HEK293 (cell line): ENCODE data around the gene DDX27.

Experiments used
- CTCF ChIA-PET: fragments of 350-600 bp; formaldehyde crosslinking; extraction: SDS; loops from one replicate; lab custom pipeline; 2021; ENCODE audit warnings: antibody characterized with exemption; lab: Yijun Ruan, JAX
- POLR2A ChIA-PET: fragments of 300-600 bp; formaldehyde crosslinking; extraction: SDS; loops from one replicate; lab custom pipeline; 2020; ENCODE audit warnings: antibody characterized with exemption, inconsistent platforms; lab: Yijun Ruan, JAX
- H3K27ac ChIP-seq: fragments of 200-500 bp; sonication (Bioruptor generic); 2 replicates; pipeline ENCODE4 v1.5.1; 2014; ENCODE audit warnings: low read depth, low read length, control low read depth, inconsistent platforms; ENCODE audit errors: extremely low read depth
- H3K36me3 ChIP-seq, 2 experiments: fragments of 200-500 bp in 1 of 2; sonication (Bioruptor generic) in 1 of 2; 1 replicate in 1 of 2; 2 replicates in 1 of 2; pipeline ENCODE4 v1.5.1; 2014 to 2017; ENCODE audit warnings: inconsistent platforms in 2 of 2, low read length in 2 of 2; ENCODE audit not compliant: control insufficient read depth in 2 of 2, insufficient read depth in 1 of 2
- H3K4me1 ChIP-seq: fragments of 200-500 bp; sonication (Bioruptor generic); 2 replicates; pipeline ENCODE4 v1.5.1; 2014; ENCODE audit warnings: mild to moderate bottlenecking, low read length, inconsistent platforms; ENCODE audit not compliant: control insufficient read depth, insufficient read depth
- H3K4me3 ChIP-seq: 2 replicates; pipeline ENCODE4 v1.5.1; 2011; ENCODE audit warnings: low read depth, mild to moderate bottlenecking, control low read depth, low read length, moderate library complexity
- H3K9me3 ChIP-seq: fragments of 200-500 bp; sonication (Bioruptor generic); 2 replicates; pipeline ENCODE4 v1.5.1; 2014; ENCODE audit warnings: low read depth, low read length, inconsistent platforms; ENCODE audit not compliant: control insufficient read depth, insufficient read depth
- BCL11B ChIP-seq: fragments of 450-650 bp; formaldehyde crosslinking; IDR thresholded peaks from 2 replicates; pipeline ENCODE4 v1.5.1; 2016; ENCODE audit warnings: low read depth, missing biosample characterization, missing genetic modification characterization
- GFI1B ChIP-seq: fragments of 450-650 bp; formaldehyde crosslinking; IDR thresholded peaks from 2 replicates; pipeline ENCODE4 v1.5.1; 2016; ENCODE audit warnings: missing biosample characterization, missing genetic modification characterization
- KLF1 ChIP-seq: fragments of 450-650 bp; formaldehyde crosslinking; IDR thresholded peaks from 2 replicates; pipeline ENCODE4 v1.5.1; 2016; ENCODE audit warnings: missing biosample characterization, missing genetic modification characterization
- KLF7 ChIP-seq: fragments of 450-650 bp; formaldehyde crosslinking; IDR thresholded peaks from 2 replicates; pipeline ENCODE4 v1.5.1; 2016; ENCODE audit warnings: missing biosample characterization, missing genetic modification characterization, borderline replicate concordance
- ZFP3 ChIP-seq: fragments of 450-650 bp; formaldehyde crosslinking; IDR thresholded peaks from 2 replicates; pipeline ENCODE4 v1.5.1; 2016; ENCODE audit warnings: low read depth, missing biosample characterization, missing genetic modification characterization
- ZNF274 ChIP-seq, 2 experiments: fragments of 200-500 bp in 1 of 2; fragments of 450-650 bp in 1 of 2; sonication (Bioruptor generic) in 1 of 2; formaldehyde crosslinking in 1 of 2; IDR thresholded peaks; 2 replicates each; pipeline versions ENCODE4 v1.5.1 to v1.6.1; 2014 to 2016; ENCODE audit warnings: borderline replicate concordance in 1 of 2, inconsistent platforms in 1 of 2, low read length in 1 of 2, missing biosample characterization in 1 of 2, missing genetic modification characterization in 1 of 2
- ZNF292 ChIP-seq: fragments of 450-650 bp; formaldehyde crosslinking; IDR thresholded peaks from 2 replicates; pipeline ENCODE4 v1.5.1; 2016; ENCODE audit warnings: low read depth, missing biosample characterization, missing genetic modification characterization, borderline replicate concordance
- ZNF529 ChIP-seq: fragments of 450-650 bp; formaldehyde crosslinking; IDR thresholded peaks from 2 replicates; pipeline ENCODE4 v1.5.1; 2017; ENCODE audit warnings: missing genetic modification characterization, missing biosample characterization; ENCODE audit not compliant: insufficient replicate concordance
- ZNF558 ChIP-seq: fragments of 450-650 bp; formaldehyde crosslinking; IDR thresholded peaks from 2 replicates; pipeline ENCODE4 v1.5.1; 2016; ENCODE audit warnings: missing biosample characterization, missing genetic modification characterization
- ZNF571 ChIP-seq: fragments of 450-650 bp; formaldehyde crosslinking; IDR thresholded peaks from 2 replicates; pipeline ENCODE4 v1.5.0; 2017; ENCODE audit warnings: missing biosample characterization, missing genetic modification characterization
- ZNF600 ChIP-seq: fragments of 450-650 bp; formaldehyde crosslinking; IDR thresholded peaks from 2 replicates; pipeline ENCODE4 v1.5.1; 2016; ENCODE audit warnings: missing biosample characterization, missing genetic modification characterization
- ZNF768 ChIP-seq: fragments of 450-650 bp; formaldehyde crosslinking; IDR thresholded peaks from 2 replicates; pipeline ENCODE4 v1.5.1; 2018; ENCODE audit warnings: missing biosample characterization, mild to moderate bottlenecking, missing genetic modification characterization
- ZSCAN30 ChIP-seq: fragments of 450-650 bp; IDR thresholded peaks from 2 replicates; pipeline ENCODE4 v1.5.1; 2018; ENCODE audit warnings: missing biosample characterization, mild to moderate bottlenecking, missing genetic modification characterization, moderate library complexity
- TF ChIP-seq, protein P1 (sequence below): fragments of 450-650 bp; formaldehyde crosslinking; IDR thresholded peaks from 2 replicates; pipeline ENCODE4 v1.5.1; 2016; ENCODE audit warnings: missing biosample characterization, missing genetic modification characterization
- TF ChIP-seq, protein P2 (sequence below): fragments of 450-650 bp; formaldehyde crosslinking; IDR thresholded peaks from 2 replicates; pipeline ENCODE4 v1.5.1; 2016; ENCODE audit warnings: missing biosample characterization, missing genetic modification characterization
- TF ChIP-seq, protein P3 (sequence below): fragments of 450-650 bp; formaldehyde crosslinking; IDR thresholded peaks from 2 replicates; pipeline ENCODE4 v1.5.1; 2016; ENCODE audit warnings: missing biosample characterization, missing genetic modification characterization
- TF ChIP-seq, protein P4 (sequence below): fragments of 450-650 bp; formaldehyde crosslinking; IDR thresholded peaks from 2 replicates; pipeline ENCODE4 v1.5.1; 2016; ENCODE audit warnings: missing biosample characterization, missing genetic modification characterization
- TF ChIP-seq, protein P5 (sequence below): fragments of 450-650 bp; formaldehyde crosslinking; IDR thresholded peaks from 2 replicates; pipeline ENCODE4 v1.5.1; 2016; ENCODE audit warnings: missing biosample characterization, missing genetic modification characterization
- TF ChIP-seq, protein P6 (sequence below): fragments of 450-650 bp; formaldehyde crosslinking; IDR thresholded peaks from 2 replicates; pipeline ENCODE4 v1.5.1; 2016; ENCODE audit warnings: missing biosample characterization, missing genetic modification characterization
- TF ChIP-seq, protein P7 (sequence below): fragments of 450-650 bp; formaldehyde crosslinking; IDR thresholded peaks from 2 replicates; pipeline ENCODE4 v1.5.1; 2016; ENCODE audit warnings: missing biosample characterization, missing genetic modification characterization

The DDX27 gene

DNA sequence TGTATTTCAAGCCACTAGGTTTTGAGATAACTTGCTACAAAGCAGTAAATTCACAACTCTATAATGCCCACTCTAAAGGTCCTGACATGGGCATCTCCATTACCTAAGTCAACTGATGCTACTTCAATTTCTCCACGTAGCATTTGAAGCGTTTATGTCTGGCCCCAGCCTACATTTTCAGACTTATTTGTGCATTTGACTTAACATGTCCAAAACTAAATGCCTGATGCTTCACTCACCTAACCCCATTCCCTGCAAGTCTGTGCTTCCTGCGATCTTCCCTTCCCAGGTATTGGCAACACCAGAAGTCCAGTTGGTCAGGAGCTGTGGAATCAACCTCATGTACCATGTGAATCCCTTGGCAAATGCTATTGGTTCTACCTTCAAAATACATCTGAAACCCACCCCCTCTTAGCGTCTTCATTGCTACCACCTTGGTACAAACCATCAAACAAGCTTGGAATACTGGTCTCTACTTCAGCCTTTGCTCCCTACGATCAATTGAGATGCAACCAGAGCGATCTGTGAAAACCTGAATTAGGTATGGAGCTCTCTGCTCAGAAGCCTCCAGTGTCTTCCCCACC, 71.5 kb downstream of the DDX27 start (continued):
- TF ChIP-seq, protein P1, sequence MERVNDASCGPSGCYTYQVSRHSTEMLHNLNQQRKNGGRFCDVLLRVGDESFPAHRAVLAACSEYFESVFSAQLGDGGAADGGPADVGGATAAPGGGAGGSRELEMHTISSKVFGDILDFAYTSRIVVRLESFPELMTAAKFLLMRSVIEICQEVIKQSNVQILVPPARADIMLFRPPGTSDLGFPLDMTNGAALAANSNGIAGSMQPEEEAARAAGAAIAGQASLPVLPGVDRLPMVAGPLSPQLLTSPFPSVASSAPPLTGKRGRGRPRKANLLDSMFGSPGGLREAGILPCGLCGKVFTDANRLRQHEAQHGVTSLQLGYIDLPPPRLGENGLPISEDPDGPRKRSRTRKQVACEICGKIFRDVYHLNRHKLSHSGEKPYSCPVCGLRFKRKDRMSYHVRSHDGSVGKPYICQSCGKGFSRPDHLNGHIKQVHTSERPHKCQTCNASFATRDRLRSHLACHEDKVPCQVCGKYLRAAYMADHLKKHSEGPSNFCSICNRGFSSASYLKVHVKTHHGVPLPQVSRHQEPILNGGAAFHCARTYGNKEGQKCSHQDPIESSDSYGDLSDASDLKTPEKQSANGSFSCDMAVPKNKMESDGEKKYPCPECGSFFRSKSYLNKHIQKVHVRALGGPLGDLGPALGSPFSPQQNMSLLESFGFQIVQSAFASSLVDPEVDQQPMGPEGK (tag by site-specific recombination), result no peak
- TF ChIP-seq, protein P2, sequence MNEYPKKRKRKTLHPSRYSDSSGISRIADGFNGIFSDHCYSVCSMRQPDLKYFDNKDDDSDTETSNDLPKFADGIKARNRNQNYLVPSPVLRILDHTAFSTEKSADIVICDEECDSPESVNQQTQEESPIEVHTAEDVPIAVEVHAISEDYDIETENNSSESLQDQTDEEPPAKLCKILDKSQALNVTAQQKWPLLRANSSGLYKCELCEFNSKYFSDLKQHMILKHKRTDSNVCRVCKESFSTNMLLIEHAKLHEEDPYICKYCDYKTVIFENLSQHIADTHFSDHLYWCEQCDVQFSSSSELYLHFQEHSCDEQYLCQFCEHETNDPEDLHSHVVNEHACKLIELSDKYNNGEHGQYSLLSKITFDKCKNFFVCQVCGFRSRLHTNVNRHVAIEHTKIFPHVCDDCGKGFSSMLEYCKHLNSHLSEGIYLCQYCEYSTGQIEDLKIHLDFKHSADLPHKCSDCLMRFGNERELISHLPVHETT, result no peak
- TF ChIP-seq, protein P3, sequence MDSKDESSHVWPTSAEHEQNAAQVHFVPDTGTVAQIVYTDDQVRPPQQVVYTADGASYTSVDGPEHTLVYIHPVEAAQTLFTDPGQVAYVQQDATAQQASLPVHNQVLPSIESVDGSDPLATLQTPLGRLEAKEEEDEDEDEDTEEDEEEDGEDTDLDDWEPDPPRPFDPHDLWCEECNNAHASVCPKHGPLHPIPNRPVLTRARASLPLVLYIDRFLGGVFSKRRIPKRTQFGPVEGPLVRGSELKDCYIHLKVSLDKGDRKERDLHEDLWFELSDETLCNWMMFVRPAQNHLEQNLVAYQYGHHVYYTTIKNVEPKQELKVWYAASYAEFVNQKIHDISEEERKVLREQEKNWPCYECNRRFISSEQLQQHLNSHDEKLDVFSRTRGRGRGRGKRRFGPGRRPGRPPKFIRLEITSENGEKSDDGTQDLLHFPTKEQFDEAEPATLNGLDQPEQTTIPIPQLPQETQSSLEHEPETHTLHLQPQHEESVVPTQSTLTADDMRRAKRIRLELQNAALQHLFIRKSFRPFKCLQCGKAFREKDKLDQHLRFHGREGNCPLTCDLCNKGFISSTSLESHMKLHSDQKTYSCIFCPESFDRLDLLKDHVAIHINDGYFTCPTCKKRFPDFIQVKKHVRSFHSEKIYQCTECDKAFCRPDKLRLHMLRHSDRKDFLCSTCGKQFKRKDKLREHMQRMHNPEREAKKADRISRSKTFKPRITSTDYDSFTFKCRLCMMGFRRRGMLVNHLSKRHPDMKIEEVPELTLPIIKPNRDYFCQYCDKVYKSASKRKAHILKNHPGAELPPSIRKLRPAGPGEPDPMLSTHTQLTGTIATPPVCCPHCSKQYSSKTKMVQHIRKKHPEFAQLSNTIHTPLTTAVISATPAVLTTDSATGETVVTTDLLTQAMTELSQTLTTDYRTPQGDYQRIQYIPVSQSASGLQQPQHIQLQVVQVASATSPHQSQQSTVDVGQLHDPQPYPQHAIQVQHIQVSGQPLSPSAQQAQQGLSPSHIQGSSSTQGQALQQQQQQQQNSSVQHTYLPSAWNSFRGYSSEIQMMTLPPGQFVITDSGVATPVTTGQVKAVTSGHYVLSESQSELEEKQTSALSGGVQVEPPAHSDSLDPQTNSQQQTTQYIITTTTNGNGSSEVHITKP, result peak; percentile 10; the same call in 1 of the 2 replicates
- TF ChIP-seq, protein P4, sequence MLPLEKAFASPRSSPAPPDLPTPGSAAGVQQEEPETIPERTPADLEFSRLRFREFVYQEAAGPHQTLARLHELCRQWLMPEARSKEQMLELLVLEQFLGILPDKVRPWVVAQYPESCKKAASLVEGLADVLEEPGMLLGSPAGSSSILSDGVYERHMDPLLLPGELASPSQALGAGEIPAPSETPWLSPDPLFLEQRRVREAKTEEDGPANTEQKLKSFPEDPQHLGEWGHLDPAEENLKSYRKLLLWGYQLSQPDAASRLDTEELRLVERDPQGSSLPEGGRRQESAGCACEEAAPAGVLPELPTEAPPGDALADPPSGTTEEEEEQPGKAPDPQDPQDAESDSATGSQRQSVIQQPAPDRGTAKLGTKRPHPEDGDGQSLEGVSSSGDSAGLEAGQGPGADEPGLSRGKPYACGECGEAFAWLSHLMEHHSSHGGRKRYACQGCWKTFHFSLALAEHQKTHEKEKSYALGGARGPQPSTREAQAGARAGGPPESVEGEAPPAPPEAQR (tag by site-specific recombination), result no peak
- TF ChIP-seq, protein P5, sequence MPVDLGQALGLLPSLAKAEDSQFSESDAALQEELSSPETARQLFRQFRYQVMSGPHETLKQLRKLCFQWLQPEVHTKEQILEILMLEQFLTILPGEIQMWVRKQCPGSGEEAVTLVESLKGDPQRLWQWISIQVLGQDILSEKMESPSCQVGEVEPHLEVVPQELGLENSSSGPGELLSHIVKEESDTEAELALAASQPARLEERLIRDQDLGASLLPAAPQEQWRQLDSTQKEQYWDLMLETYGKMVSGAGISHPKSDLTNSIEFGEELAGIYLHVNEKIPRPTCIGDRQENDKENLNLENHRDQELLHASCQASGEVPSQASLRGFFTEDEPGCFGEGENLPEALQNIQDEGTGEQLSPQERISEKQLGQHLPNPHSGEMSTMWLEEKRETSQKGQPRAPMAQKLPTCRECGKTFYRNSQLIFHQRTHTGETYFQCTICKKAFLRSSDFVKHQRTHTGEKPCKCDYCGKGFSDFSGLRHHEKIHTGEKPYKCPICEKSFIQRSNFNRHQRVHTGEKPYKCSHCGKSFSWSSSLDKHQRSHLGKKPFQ (tag by site-specific recombination), result no peak
- TF ChIP-seq ZFP3 (tag by site-specific recombination), result no peak
- TF ChIP-seq, protein P6, sequence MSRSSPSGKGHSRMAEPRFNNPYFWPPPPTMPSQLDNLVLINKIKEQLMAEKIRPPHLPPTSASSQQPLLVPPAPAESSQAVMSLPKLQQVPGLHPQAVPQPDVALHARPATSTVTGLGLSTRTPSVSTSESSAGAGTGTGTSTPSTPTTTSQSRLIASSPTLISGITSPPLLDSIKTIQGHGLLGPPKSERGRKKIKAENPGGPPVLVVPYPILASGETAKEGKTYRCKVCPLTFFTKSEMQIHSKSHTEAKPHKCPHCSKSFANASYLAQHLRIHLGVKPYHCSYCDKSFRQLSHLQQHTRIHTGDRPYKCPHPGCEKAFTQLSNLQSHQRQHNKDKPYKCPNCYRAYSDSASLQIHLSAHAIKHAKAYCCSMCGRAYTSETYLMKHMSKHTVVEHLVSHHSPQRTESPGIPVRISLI, result no peak
- TF ChIP-seq ZNF571 (tag by site-specific recombination), result no peak
- TF ChIP-seq, protein P7, sequence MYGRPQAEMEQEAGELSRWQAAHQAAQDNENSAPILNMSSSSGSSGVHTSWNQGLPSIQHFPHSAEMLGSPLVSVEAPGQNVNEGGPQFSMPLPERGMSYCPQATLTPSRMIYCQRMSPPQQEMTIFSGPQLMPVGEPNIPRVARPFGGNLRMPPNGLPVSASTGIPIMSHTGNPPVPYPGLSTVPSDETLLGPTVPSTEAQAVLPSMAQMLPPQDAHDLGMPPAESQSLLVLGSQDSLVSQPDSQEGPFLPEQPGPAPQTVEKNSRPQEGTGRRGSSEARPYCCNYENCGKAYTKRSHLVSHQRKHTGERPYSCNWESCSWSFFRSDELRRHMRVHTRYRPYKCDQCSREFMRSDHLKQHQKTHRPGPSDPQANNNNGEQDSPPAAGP (tag by site-specific recombination), result peak; percentile 4; the same call in 1 of the 2 replicates
- no peak for TF ChIP-seq KLF1 (tag by site-specific recombination)

DNA sequence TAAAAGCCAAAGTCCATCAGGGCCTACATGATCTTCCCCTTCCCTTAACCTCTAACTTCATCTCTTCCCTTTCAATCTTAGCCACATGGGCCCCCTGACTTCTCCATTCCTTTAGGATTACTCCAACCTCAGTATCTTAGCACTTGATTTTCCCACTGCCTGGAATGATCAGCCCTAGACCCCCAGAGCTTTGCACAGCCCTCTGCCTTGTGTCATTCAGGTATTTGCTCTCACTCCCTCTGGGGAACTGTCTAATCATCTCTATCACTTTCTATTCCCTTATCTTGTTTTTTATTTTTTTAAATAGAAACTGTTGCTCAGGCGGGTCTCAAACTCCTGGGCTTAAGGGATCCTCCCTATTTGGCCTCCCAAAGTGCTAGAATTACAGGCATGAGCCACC, 72.0 kb downstream of the DDX27 start:
- H3K9me3 ChIP-seq, result no peaks in the 10 kb centered on the region
- H3K4me3 ChIP-seq, result no peak overlapping the region
- ChIA-PET CTCF (no interaction called here), POLR2A (interaction anchor here (2.7 kb wide), 1 partner anchor 13 kb away, joined by 9 read pairs; the partner anchor contains the start of gene ZNFX1)
- peaks cover 14 to 71% of the 10 kb centered on the region in 2 experiments; a peak in 2 of 3 replicates for H3K36me3 ChIP-seq
- H3K4me1 ChIP-seq, result no peaks in the 10 kb centered on the region
- H3K27ac ChIP-seq, result no peak overlapping the region
- TF ChIP-seq ZNF558 (tag by site-specific recombination) (no peak), ZNF600 (no peak), ZNF274 (IDR thresholded peaks at IDR 0.05; ENCODE audit: low read length) (no peak), ZNF274 (tag by site-specific recombination; IDR thresholded peaks at IDR 0.05; ENCODE audit: borderline replicate concordance) (no peak), GFI1B (tag by site-specific recombination) (no peak), KLF7 (no peak), BCL11B (tag by site-specific recombination) (no peak), ZNF768 (tag by site-specific recombination) (no peak), ZNF292 (tag by site-specific recombination) (no peak), ZSCAN30 (tag by site-specific recombination) (no peak), ZNF529 (tag by site-specific recombination) (no peak)
